Amniotic stem cell (primary cell): ENCODE measurements around the gene XAGE3.

Source experiments
- DNase-seq: peaks from one replicate; lab custom pipeline; 2025; lab: John Stamatoyannopoulos, UW

The XAGE3 gene

GRCh38 chrX:52839137-52839536, 28.7 kb downstream of the XAGE3 start:
- no peak for DNase-seq

GRCh38 chrX:52830551-52830950, 37.3 kb downstream of the XAGE3 start:
- DNase-seq, result no peak

GRCh38 chrX:52824608-52825007, 43.3 kb downstream of the XAGE3 start:
- DNase-seq, result no peak

GRCh38 chrX:52821079-52821760, 46.7 kb downstream of the XAGE3 start:
- DNase-seq, result no peak

GRCh38 chrX:52819788-52820187, 48.1 kb downstream of the XAGE3 start:
- DNase-seq, result no peak
